HCT116 (cell line): ENCODE results near the gene SEMA3C. TPM values are rescaled to one million over a fixed set of nuclear protein-coding genes. Genes with fewer than 3 reads are reported as not detected.
A peak's percentile ranks its signal among the peaks of the same experiment; 100 is the strongest.

Experiments
- ATAC-seq: fragments of 200-7000 bp; cut with Tn5 transposase; 2 replicates; pipeline ENCODE4 v1.9.1; 2020; ENCODE audit warnings: mild to moderate bottlenecking, moderate library complexity
- BruUV-seq: library from RNA; stranded (reverse); fragments of 400-500 nt; replicated peaks from 2 replicates; lab custom pipeline; 2021; lab: Mats Ljungman, UMichigan
- CTCF ChIA-PET: fragments of 300-600 bp; sonication (Branson Sonifier 250); formaldehyde crosslinking; loops from one replicate; lab custom pipeline; 2021; ENCODE audit warnings: antibody characterized with exemption; lab: Charles Lee
- POLR2A ChIA-PET: fragments of 300-600, 350-600 bp; sonication (Branson Sonifier 250); formaldehyde crosslinking; loops from one replicate; lab custom pipeline; 2021; ENCODE audit warnings: antibody characterized with exemption; lab: Charles Lee
- RAD21 ChIA-PET, 2 experiments: fragments of 300-600 bp; sonication (Branson Sonifier 250); formaldehyde crosslinking; loops; one replicate each; lab custom pipeline; 2023; ENCODE audit warnings: low total read pairs in 2 of 2; ENCODE audit not compliant: uncharacterized antibody in 2 of 2, unreplicated experiment in 2 of 2, low non-redundant PET in 1 of 2; lab: Charles Lee
- DNase-seq: peaks from one replicate; pipeline ENCODE4 v3.0.0-alpha.2; 2010; ENCODE audit warnings: low read depth, low spot score
- H2AFZ ChIP-seq: fragments of 200-600 bp; shearing (Covaris generic), sonication (generic); 2 replicates; pipeline ENCODE4 v1.6.1; 2017; ENCODE audit warnings: low read depth, mixed run types, mixed read lengths, antibody characterized with exemption, low read length; ENCODE audit not compliant: poor library complexity, severe bottlenecking
- H3K27ac ChIP-seq: 2 replicates; pipeline ENCODE4 v1.5.1; 2012; ENCODE audit warnings: low read depth, low read length
- H3K27me3 ChIP-seq: fragments of 200-600 bp; sonication (generic); 2 replicates; pipeline ENCODE4 v1.6.1; 2016; ENCODE audit warnings: mixed run types, low read length, mixed read lengths; ENCODE audit not compliant: insufficient read depth
- H3K36me3 ChIP-seq, 2 experiments: fragments of 200-500 bp in 1 of 2; fragments of 200-600 bp in 1 of 2; sonication (Bioruptor generic) in 1 of 2; sonication (generic) in 1 of 2; 2 replicates each; pipeline versions ENCODE4 v1.5.1 to v1.6.1; 2014 to 2016; ENCODE audit warnings: low read length in 2 of 2, inconsistent platforms in 1 of 2, mixed read lengths in 1 of 2, mixed run types in 1 of 2; ENCODE audit not compliant: insufficient read depth in 2 of 2, control insufficient read depth in 1 of 2
- H3K4me1 ChIP-seq, 2 experiments: fragments of 200-600 bp in 1 of 2; sonication (generic) in 1 of 2; 2 replicates each; pipeline versions ENCODE4 v1.5.1 to v1.6.1; 2012 to 2017; ENCODE audit warnings: low read length in 2 of 2, inconsistent platforms in 1 of 2, mild to moderate bottlenecking in 1 of 2, mixed read lengths in 1 of 2, mixed run types in 1 of 2, moderate library complexity in 1 of 2; ENCODE audit not compliant: insufficient read depth in 2 of 2, control insufficient read depth in 1 of 2
- H3K4me2 ChIP-seq: fragments of 200-600 bp; sonication (generic); 2 replicates; pipeline ENCODE4 v1.6.1; 2017; ENCODE audit warnings: mixed run types, low read length, mixed read lengths
- H3K4me3 ChIP-seq, 2 experiments: fragments of 200-600 bp in 1 of 2; sonication (generic) in 1 of 2; replicated peaks in 1 of 2; 2 replicates each; pipeline ENCODE4 v1.5.1; 2011 to 2016; ENCODE audit warnings: low read length in 2 of 2, control low read depth in 1 of 2, low read depth in 1 of 2, mild to moderate bottlenecking in 1 of 2, mixed read lengths in 1 of 2, mixed run types in 1 of 2
- H3K79me2 ChIP-seq: fragments of 200-600 bp; sonication (generic); 2 replicates; pipeline ENCODE4 v1.6.1; 2017; ENCODE audit warnings: mild to moderate bottlenecking, mixed run types, low read length, moderate library complexity, mixed read lengths; ENCODE audit not compliant: insufficient read depth
- H3K9ac ChIP-seq: fragments of 200-600 bp; sonication (generic); 2 replicates; pipeline ENCODE4 v1.6.1; 2016; ENCODE audit warnings: low read length, mixed read lengths
- H3K9me2 ChIP-seq: fragments of 200-600 bp; sonication (generic), shearing (Covaris generic); 2 replicates; pipeline ENCODE4 v1.6.1; 2017; ENCODE audit warnings: mixed run types, mild to moderate bottlenecking, moderate library complexity; ENCODE audit not compliant: insufficient read depth
- H3K9me3 ChIP-seq, 2 experiments: fragments of 200-500 bp in 1 of 2; fragments of 200-600 bp in 1 of 2; sonication (Bioruptor generic) in 1 of 2; sonication (generic) in 1 of 2; 2 replicates each; pipeline ENCODE4 v1.6.1; 2014 to 2017; ENCODE audit warnings: low read length in 2 of 2, mixed read lengths in 2 of 2, inconsistent platforms in 1 of 2, low read depth in 1 of 2, mild to moderate bottlenecking in 1 of 2, mixed run types in 1 of 2, moderate library complexity in 1 of 2; ENCODE audit not compliant: control insufficient read depth in 1 of 2, insufficient read depth in 1 of 2
- H4K20me1 ChIP-seq: fragments of 200-600 bp; sonication (generic), shearing (Covaris generic); 2 replicates; pipeline ENCODE4 v1.6.1; 2017; ENCODE audit warnings: mixed run types, mild to moderate bottlenecking, moderate library complexity; ENCODE audit not compliant: insufficient read depth
- CBX3 ChIP-seq: IDR thresholded peaks from 2 replicates; pipeline ENCODE4 v1.6.1; 2012; ENCODE audit warnings: low read depth
- EGR1 ChIP-seq: IDR thresholded peaks from 2 replicates; pipeline ENCODE4 v1.6.1; 2012; ENCODE audit warnings: low read depth
- EZH2 ChIP-seq: fragments of 200-600 bp; sonication (generic); IDR thresholded peaks from 2 replicates; pipeline ENCODE4 v1.6.1; 2017; ENCODE audit warnings: antibody characterized with exemption, mixed run types
- FOSL1 ChIP-seq: IDR thresholded peaks from 2 replicates; pipeline ENCODE4 v1.6.1; 2012; ENCODE audit warnings: low read depth
- RAD21 ChIP-seq: IDR thresholded peaks from 2 replicates; pipeline ENCODE4 v1.6.1; 2012; ENCODE audit warnings: low read depth, mild to moderate bottlenecking
- SIN3A ChIP-seq: IDR thresholded peaks from 2 replicates; pipeline ENCODE4 v1.6.1; 2012; ENCODE audit warnings: low read depth
- SRF ChIP-seq: IDR thresholded peaks from 2 replicates; pipeline ENCODE4 v1.6.1; 2012; ENCODE audit warnings: low read depth
- YY1 ChIP-seq: IDR thresholded peaks from 2 replicates; pipeline ENCODE4 v1.6.1; 2011; ENCODE audit warnings: low read length, low read depth, moderate library complexity, mild to moderate bottlenecking; ENCODE audit not compliant: insufficient replicate concordance; ENCODE audit errors: extremely low read depth
- intact Hi-C: fragments of 100-400 bp; cut with micrococcal nuclease; formaldehyde crosslinking; loops from 2 replicates; pipeline ENCODE4 v1.10.0; 2022
- total RNA-seq: library from RNA; stranded (reverse); gene quantifications from one replicate; pipeline ENCODE4 v1.2.1, GENCODE V29; 2021; ENCODE audit not compliant: unreplicated experiment
- TF ChIP-seq, protein P1 (sequence below): IDR thresholded peaks from 2 replicates; pipeline ENCODE4 v1.6.1; 2012
- TF ChIP-seq, protein P2 (sequence below), 3 experiments: fragments of 200-600 bp in 1 of 3; sonication (generic) in 1 of 3; IDR thresholded peaks in 2 of 3; conservative IDR thresholded peaks in 1 of 3; 2 replicates each; pipeline ENCODE4 v1.5.1; 2012 to 2017; ENCODE audit warnings: low read depth in 2 of 3, low read length in 2 of 3, antibody characterized with exemption in 1 of 3, borderline replicate concordance in 1 of 3, control low read depth in 1 of 3, mild to moderate bottlenecking in 1 of 3, mixed read lengths in 1 of 3, mixed run types in 1 of 3, moderate library complexity in 1 of 3; ENCODE audit not compliant: insufficient read depth in 1 of 3
- TF ChIP-seq, protein P3 (sequence below): IDR thresholded peaks from 2 replicates; pipeline ENCODE4 v1.6.1; 2012; ENCODE audit warnings: low read depth
- TF ChIP-seq, protein P4 (sequence below): IDR thresholded peaks from 2 replicates; pipeline ENCODE4 v1.6.1; 2011; ENCODE audit warnings: mild to moderate bottlenecking, low read length, moderate library complexity; ENCODE audit not compliant: insufficient replicate concordance; ENCODE audit errors: extremely low read depth

The SEMA3C gene
- total RNA-seq, 1 experiment from 2014 or later = 25.3 TPM

DNA sequence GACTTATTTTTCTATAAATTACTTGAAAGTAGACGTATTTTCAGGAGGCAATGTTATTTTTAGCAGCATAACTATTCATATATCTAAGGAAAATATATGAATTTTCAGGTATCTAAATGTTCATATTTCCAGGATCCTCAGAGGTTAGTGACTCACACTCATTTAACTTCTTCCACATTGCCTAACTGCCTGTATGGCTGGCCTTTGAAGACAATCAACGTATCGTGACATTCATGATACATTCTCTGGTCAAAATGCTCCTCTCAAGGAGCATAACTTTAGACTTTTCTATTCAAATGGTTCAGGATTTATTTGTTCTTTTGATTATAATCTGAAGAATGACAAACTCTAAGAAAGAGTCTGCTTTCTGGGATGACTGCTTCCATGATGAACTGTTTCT, 89.3 kb downstream of the SEMA3C start:
- ChIA-PET POLR2A (no interaction called here), CTCF (interaction anchor here (1.5 kb wide), 1 partner anchor 641 kb away, joined by 5 read pairs; no protein-coding TSS in a partner anchor), RAD21 (no interaction called here)
- no peaks in the 10 kb centered on the region; the same call in 1 of the 2 replicates for H3K9me2 ChIP-seq
- H3K9ac ChIP-seq = no peak overlapping the region
- no peaks in the 10 kb centered on the region for H3K36me3 ChIP-seq
- H3K27ac ChIP-seq = no peak overlapping the region
- no peak for TF ChIP-seq EZH2
- TF ChIP-seq, protein P1, sequence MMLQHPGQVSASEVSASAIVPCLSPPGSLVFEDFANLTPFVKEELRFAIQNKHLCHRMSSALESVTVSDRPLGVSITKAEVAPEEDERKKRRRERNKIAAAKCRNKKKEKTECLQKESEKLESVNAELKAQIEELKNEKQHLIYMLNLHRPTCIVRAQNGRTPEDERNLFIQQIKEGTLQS = no peak
- TF ChIP-seq, protein P2, sequence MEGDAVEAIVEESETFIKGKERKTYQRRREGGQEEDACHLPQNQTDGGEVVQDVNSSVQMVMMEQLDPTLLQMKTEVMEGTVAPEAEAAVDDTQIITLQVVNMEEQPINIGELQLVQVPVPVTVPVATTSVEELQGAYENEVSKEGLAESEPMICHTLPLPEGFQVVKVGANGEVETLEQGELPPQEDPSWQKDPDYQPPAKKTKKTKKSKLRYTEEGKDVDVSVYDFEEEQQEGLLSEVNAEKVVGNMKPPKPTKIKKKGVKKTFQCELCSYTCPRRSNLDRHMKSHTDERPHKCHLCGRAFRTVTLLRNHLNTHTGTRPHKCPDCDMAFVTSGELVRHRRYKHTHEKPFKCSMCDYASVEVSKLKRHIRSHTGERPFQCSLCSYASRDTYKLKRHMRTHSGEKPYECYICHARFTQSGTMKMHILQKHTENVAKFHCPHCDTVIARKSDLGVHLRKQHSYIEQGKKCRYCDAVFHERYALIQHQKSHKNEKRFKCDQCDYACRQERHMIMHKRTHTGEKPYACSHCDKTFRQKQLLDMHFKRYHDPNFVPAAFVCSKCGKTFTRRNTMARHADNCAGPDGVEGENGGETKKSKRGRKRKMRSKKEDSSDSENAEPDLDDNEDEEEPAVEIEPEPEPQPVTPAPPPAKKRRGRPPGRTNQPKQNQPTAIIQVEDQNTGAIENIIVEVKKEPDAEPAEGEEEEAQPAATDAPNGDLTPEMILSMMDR (IDR thresholded peaks at IDR 0.05 in 2 of 3, conservative IDR thresholded peaks at IDR 0.05 in 1 of 3; ENCODE audit: borderline replicate concordance in 1 of 3, insufficient read depth in 1 of 3, low read depth in 2 of 3, low read length in 2 of 3) = no peak
- no peak for TF ChIP-seq EGR1
- no peak for TF ChIP-seq SIN3A
- peaks cover 49 to 52% of the 10 kb centered on the region in 2 experiments for H3K4me1 ChIP-seq
- no peak for DNase-seq
- H2AFZ ChIP-seq = no peak overlapping the region
- H3K79me2 ChIP-seq = no peaks in the 10 kb centered on the region
- no peaks in the 10 kb centered on the region for H3K9me3 ChIP-seq
- no TSS peak for BruUV-seq
- intact Hi-C loops = no loop called here
- peak overlapping the region; percentile 66 for H3K4me2 ChIP-seq
- H4K20me1 ChIP-seq = no peaks in the 10 kb centered on the region
- ATAC-seq = no peak
- H3K27me3 ChIP-seq = no peaks in the 10 kb centered on the region
- H3K4me3 ChIP-seq = no peak overlapping the region

DNA sequence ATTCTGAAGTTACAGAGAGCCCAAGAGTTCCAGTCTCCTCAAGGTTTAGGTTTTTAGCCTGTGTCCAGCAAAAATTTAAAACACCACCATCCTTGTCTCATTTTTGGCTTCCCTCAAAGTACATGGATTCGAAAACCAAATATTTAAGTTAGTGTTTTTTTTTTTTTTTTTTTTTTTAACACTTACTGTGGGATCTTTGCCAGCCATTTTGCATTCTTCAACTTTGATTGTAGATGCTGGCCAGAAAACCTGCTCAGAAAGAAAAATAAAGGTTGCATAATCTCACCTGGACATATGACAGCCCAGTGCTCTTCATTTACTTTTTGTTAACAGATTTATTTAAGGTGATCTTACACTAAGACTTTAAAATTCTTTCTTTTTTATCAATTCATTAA, 91.6 kb downstream of the SEMA3C start:
- Histone ChIP-seq H4K20me1 (no peaks in the 10 kb centered on the region), H3K9me2 (no peaks in the 10 kb centered on the region; the same call in 1 of the 2 replicates), H3K36me3 (no peaks in the 10 kb centered on the region), H3K4me1 (peaks cover 45 to 50% of the 10 kb centered on the region in 2 experiments), H3K27me3 (no peaks in the 10 kb centered on the region), H3K27ac (peak overlapping the region; percentile 49; the same call in 1 of the 2 replicates), H3K4me2 (peak overlapping the region; percentile 22), H2AFZ (no peak overlapping the region), H3K9me3 (no peaks in the 10 kb centered on the region), H3K4me3 (no peak overlapping the region), H3K9ac (no peak overlapping the region), H3K79me2 (no peaks in the 10 kb centered on the region)
- intact Hi-C loops = no loop called here
- POLR2A ChIA-PET = no interaction called here
- RAD21 ChIA-PET = no interaction called here
- BruUV-seq = no TSS peak
- ATAC-seq (no peak), DNase-seq (no peak)
- CTCF ChIA-PET = no interaction called here
- TF ChIP-seq SRF (no peak), RAD21 (no peak), YY1 (no peak), CBX3 (no peak), FOSL1 (no peak)
- TF ChIP-seq, protein P3, sequence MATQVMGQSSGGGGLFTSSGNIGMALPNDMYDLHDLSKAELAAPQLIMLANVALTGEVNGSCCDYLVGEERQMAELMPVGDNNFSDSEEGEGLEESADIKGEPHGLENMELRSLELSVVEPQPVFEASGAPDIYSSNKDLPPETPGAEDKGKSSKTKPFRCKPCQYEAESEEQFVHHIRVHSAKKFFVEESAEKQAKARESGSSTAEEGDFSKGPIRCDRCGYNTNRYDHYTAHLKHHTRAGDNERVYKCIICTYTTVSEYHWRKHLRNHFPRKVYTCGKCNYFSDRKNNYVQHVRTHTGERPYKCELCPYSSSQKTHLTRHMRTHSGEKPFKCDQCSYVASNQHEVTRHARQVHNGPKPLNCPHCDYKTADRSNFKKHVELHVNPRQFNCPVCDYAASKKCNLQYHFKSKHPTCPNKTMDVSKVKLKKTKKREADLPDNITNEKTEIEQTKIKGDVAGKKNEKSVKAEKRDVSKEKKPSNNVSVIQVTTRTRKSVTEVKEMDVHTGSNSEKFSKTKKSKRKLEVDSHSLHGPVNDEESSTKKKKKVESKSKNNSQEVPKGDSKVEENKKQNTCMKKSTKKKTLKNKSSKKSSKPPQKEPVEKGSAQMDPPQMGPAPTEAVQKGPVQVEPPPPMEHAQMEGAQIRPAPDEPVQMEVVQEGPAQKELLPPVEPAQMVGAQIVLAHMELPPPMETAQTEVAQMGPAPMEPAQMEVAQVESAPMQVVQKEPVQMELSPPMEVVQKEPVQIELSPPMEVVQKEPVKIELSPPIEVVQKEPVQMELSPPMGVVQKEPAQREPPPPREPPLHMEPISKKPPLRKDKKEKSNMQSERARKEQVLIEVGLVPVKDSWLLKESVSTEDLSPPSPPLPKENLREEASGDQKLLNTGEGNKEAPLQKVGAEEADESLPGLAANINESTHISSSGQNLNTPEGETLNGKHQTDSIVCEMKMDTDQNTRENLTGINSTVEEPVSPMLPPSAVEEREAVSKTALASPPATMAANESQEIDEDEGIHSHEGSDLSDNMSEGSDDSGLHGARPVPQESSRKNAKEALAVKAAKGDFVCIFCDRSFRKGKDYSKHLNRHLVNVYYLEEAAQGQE = no peak
- TF ChIP-seq, protein P4, sequence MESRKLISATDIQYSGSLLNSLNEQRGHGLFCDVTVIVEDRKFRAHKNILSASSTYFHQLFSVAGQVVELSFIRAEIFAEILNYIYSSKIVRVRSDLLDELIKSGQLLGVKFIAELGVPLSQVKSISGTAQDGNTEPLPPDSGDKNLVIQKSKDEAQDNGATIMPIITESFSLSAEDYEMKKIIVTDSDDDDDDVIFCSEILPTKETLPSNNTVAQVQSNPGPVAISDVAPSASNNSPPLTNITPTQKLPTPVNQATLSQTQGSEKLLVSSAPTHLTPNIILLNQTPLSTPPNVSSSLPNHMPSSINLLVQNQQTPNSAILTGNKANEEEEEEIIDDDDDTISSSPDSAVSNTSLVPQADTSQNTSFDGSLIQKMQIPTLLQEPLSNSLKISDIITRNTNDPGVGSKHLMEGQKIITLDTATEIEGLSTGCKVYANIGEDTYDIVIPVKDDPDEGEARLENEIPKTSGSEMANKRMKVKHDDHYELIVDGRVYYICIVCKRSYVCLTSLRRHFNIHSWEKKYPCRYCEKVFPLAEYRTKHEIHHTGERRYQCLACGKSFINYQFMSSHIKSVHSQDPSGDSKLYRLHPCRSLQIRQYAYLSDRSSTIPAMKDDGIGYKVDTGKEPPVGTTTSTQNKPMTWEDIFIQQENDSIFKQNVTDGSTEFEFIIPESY = no peak
- TF ChIP-seq, protein P1 = no peak
